Inflammatory macrophage (primary cell): ENCODE data around the gene SLC35A5.

Source experiments
- DNase-seq, 2 donors: peaks; one replicate each; pipeline ENCODE4 v3.0.0-alpha.2; 2020 to 2022

Gene SLC35A5

DNA sequence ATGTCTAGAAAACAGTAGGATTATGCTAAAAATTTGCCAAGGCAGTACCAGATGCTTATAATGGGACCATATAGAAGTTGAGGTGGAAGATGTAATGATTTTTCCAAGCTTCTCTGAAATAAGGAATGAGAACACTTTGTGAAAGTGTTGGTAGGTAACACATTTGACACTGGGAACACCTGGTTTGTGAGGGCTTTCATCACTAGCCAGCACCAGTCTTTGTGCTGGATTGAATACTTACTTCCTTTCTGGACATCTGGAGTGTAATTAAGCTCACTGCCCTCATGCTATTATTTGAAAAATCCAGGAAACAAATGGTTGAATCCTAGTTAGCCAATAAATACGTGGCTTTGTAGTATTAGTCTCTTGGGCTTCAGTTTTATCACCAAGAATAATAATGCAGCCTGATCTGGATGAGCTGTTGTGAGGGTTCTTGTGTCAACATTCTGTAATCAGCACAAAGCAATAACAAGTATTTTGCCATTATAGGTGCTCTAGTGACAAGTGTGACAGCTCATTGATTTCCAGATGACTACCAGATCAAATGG is 66.1 kb downstream of the SLC35A5 start:
- no peak for DNase-seq

DNA sequence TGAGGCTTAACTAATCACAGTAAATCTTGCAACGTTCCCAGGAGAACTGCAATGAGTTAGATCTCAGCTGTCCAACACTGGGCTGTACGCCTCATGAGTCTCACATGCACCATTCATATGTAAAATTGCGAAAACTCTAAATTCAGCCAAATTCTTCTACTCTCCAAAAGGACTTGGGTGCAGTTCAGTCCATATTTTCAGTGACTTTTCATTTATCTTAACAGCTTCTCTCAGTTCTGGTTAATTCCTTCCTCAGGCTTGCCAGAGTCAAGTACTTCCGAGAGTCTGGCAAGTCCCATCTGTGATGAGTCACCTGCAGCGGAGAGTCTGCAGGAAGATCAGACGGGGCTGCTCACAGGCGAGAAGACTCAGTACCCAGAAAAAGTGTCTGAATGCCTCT is 67.6 kb downstream of the SLC35A5 start:
- peak; percentile 40 to 49 for DNase-seq

DNA sequence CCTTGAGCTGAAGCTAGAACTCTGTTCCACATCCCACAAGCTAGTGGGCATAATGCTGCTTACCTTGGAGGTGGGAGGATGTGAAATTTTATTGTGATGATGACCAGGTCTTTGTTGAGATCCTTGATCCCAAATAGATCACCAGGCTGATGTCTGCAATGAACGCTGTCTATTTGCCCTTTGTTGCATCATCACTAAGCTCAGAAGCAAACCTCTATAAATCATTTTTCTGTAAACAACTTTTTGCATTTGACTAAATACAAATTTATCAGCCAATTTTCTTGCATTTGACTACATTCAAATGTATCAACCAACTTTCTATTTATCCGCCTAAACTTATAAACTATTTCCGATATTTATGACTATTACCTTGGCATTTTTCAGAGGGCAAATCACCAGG is 69.4 kb downstream of the SLC35A5 start:
- DNase-seq = no peak

DNA sequence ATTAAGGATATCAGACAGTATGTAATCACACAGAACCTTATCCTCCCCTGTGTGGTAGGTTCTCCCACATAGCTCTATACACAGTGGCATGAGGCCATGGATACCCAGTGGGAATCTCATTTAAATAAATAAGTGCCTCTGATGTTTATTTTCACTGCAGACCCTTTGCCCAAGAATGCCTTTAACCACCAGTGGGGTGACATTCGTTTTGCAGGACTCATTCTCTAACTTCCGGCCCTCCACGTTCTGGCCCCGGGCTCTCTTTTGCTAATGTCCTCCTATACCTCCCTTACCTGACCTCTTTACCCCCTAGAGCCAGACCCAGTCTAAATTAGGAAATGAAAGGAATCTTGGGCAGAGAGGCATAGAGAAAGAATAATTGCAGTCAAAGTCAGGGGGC is 70.8 kb downstream of the SLC35A5 start:
- DNase-seq = no peak

DNA sequence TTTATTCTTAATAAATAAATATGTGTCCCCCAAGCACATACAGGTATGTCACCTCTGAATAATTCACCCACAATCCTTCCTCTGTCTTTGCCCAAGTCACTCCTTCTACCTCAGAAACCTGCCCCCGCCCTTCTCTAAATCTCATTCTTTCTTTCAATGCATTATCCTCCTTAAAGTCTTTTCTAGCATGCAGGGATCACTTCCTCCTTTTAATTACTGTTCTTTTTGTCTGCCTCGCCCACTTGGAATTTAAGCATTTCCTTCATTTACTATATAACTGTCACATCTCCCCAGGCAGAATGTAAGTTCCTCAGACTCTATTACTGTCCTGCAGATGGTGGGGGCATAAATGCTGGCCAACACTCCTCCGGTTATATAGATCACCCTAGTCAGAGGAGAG is 71.3 kb downstream of the SLC35A5 start:
- DNase-seq = peak; percentile 15 to 54

DNA sequence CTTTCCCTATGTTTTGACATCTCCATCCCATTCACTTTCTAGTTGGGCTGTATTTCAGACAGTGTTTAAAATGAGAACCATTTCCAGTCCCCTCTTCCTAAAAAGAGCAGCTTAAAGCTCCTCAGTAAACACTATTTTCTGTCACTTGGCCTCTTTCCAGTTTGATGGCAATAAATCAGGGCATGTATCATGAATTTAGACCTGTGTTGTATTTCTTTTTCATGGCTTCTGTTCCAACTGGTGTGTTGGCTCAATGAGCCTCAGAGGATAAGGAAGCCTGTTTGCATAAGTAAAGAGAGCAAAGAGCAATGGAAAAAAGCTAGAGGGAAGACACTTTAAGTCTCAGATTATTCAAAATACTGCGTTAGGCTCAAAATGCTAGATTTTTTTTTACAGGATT is 71.9 kb downstream of the SLC35A5 start:
- no peak for DNase-seq

DNA sequence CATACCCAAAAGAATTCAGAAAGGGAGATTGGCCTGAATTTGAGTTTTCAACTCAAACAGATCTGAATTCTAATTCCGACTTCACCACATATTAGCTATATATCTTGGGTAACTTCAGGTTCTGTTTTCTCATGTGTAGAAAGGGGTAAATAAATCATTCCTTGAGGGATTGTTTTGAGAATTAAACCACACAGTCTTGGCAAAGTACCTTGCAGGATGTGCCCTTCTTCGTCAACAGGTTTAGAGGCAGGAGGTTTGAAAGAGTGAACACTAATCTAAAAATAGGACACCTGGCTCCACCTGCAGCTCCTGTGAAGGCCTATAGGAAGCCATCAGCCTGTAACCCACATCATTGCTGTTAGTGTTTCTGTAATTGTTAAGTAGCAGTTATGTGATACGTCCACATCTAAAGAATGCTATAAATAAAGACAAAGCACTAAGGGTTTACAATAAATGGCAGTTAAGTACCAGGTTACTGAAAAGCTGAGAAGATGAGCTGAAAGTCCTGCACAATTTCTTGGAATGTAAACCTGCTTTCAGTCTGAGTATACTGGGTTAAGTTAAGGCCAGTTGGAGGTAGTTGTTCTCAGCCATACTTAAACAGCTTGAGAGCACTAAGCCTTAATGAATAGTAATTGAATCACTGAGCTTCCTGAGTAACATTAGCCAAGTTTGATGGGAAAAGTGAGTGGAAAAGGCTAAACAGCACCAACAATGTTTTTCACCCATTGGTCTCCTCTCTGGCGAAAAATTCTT is 73.1 kb downstream of the SLC35A5 start:
- no peak for DNase-seq
